H1 (cell line): ENCODE measurements around the gene ACKR2. TPM values are rescaled to one million over a fixed set of nuclear protein-coding genes. Genes with fewer than 3 reads are reported as not detected.
A peak's percentile ranks its signal among the peaks of the same experiment; 100 is the strongest.

Experiments used
- CTCF ChIA-PET: fragments of 300-600 bp; sonication (Branson Sonifier 250); formaldehyde crosslinking; loops from one replicate; lab custom pipeline; 2021; ENCODE audit not compliant: partially characterized antibody; lab: Charles Lee
- POLR2A ChIA-PET: fragments of 300-600 bp; sonication (Branson Sonifier 250); formaldehyde crosslinking; loops from one replicate; lab custom pipeline; 2021; ENCODE audit warnings: inconsistent platforms; ENCODE audit not compliant: partially characterized antibody; lab: Charles Lee
- DNase-seq, 2 experiments: peaks; one replicate each; pipeline versions ENCODE4 v3.0.0 to v3.0.0-alpha.2; 2010 to 2022; ENCODE audit warnings: low spot score in 2 of 2, low read depth in 1 of 2, mixed read lengths in 1 of 2
- FAIRE-seq: peaks from 2 replicates; lab custom pipeline; 2011; peaks lifted over from hg19 to GRCh38; lab: Jason Lieb, UNC
- H2AFZ ChIP-seq: 2 replicates; pipeline ENCODE4 v1.8.1; 2012; ENCODE audit warnings: low read length, inconsistent platforms
- H2AK5ac ChIP-seq: 2 replicates; pipeline ENCODE4 v1.6.1; 2013; ENCODE audit warnings: low read depth, low read length
- H2BK120ac ChIP-seq: replicated peaks from 2 replicates; pipeline ENCODE3; 2013; ENCODE audit warnings: low read depth, low read length, inconsistent platforms
- H2BK12ac ChIP-seq: 2 replicates; pipeline ENCODE4 v1.6.1; 2013; ENCODE audit warnings: low read depth, low read length
- H2BK15ac ChIP-seq: 2 replicates; pipeline ENCODE4 v1.6.1; 2013; ENCODE audit warnings: low read length
- H2BK20ac ChIP-seq: 2 replicates; pipeline ENCODE4 v1.6.1; 2013; ENCODE audit warnings: low read length
- H2BK5ac ChIP-seq: 2 replicates; pipeline ENCODE4 v1.6.1; 2013; ENCODE audit warnings: low read depth, low read length
- H3K14ac ChIP-seq: 2 replicates; pipeline ENCODE4 v1.6.1; 2013; ENCODE audit warnings: inconsistent platforms; ENCODE audit not compliant: insufficient read length
- H3K18ac ChIP-seq: 2 replicates; pipeline ENCODE4 v1.6.1; 2013; ENCODE audit warnings: low read length; ENCODE audit errors: extremely low read depth
- H3K23ac ChIP-seq: 2 replicates; pipeline ENCODE4 v1.6.1; 2013; ENCODE audit warnings: inconsistent platforms; ENCODE audit not compliant: insufficient read length
- H3K23me2 ChIP-seq: 2 replicates; pipeline ENCODE4 v1.6.1; 2013; ENCODE audit warnings: low read depth, low read length
- H3K27ac ChIP-seq: 2 replicates; pipeline ENCODE4 v1.6.1; 2011; ENCODE audit warnings: low read depth, low read length, inconsistent platforms
- H3K27me3 ChIP-seq, 4 experiments: replicated peaks in 1 of 4; 1 replicate in 1 of 4; 2 replicates in 3 of 4; pipeline versions ENCODE4 v1.6.1 to v1.8.1; 2011 to 2013; ENCODE audit warnings: low read length in 3 of 4, mild to moderate bottlenecking in 3 of 4, inconsistent platforms in 2 of 4, mixed read lengths in 2 of 4, moderate library complexity in 1 of 4; ENCODE audit not compliant: control insufficient read depth in 3 of 4, insufficient read depth in 3 of 4; ENCODE audit errors: extremely low read depth in 1 of 4
- H3K36me3 ChIP-seq, 4 experiments: 2 replicates each; pipeline versions ENCODE4 v1.6.1 to v1.8.1; 2011 to 2013; ENCODE audit warnings: mild to moderate bottlenecking in 4 of 4, low read length in 3 of 4, moderate library complexity in 2 of 4, control low read depth in 1 of 4, inconsistent platforms in 1 of 4; ENCODE audit not compliant: insufficient read depth in 4 of 4, control insufficient read depth in 2 of 4
- H3K4ac ChIP-seq: replicated peaks from 2 replicates; pipeline ENCODE3; 2013; ENCODE audit warnings: low read length, low read depth, mixed read lengths, inconsistent platforms; ENCODE audit not compliant: insufficient read length
- H3K4me1 ChIP-seq, 4 experiments: replicated peaks in 1 of 4; 1 replicate in 1 of 4; 2 replicates in 3 of 4; pipeline versions ENCODE4 v1.6.1 to v1.8.1; 2011 to 2013; ENCODE audit warnings: low read length in 3 of 4, inconsistent platforms in 2 of 4, mixed read lengths in 1 of 4; ENCODE audit not compliant: insufficient read depth in 4 of 4, control insufficient read depth in 3 of 4
- H3K4me2 ChIP-seq, 2 experiments: 2 replicates each; pipeline versions ENCODE4 v1.6.1 to v1.8.1; 2011 to 2013; ENCODE audit warnings: low read depth in 2 of 2, low read length in 2 of 2, control low read depth in 1 of 2, inconsistent platforms in 1 of 2, mild to moderate bottlenecking in 1 of 2; ENCODE audit not compliant: insufficient read depth in 1 of 2
- H3K4me3 ChIP-seq, 4 experiments: fragments of 200-600, 300-600 bp in 1 of 4; sonication (generic), shearing (Covaris generic), sonication (Bioruptor Twin) in 1 of 4; 2 replicates each; pipeline versions ENCODE4 v1.5.1 to v1.8.1; 2011 to 2016; ENCODE audit warnings: low read length in 4 of 4, low read depth in 3 of 4, control low read depth in 2 of 4, inconsistent platforms in 2 of 4, mild to moderate bottlenecking in 2 of 4, mixed read lengths in 1 of 4, moderate library complexity in 1 of 4; ENCODE audit not compliant: insufficient read depth in 2 of 4; ENCODE audit errors: extremely low read depth in 1 of 4
- H3K56ac ChIP-seq: replicated peaks from 2 replicates; pipeline ENCODE3; 2013; ENCODE audit warnings: low read depth, mild to moderate bottlenecking, mixed read lengths, low read length, inconsistent platforms; ENCODE audit not compliant: insufficient read length
- H3K79me1 ChIP-seq: 2 replicates; pipeline ENCODE4 v1.6.1; 2013; ENCODE audit warnings: low read depth, low read length, control low read depth
- H3K79me2 ChIP-seq, 2 experiments: 2 replicates each; pipeline versions ENCODE4 v1.6.1 to v1.8.1; 2012 to 2013; ENCODE audit warnings: low read length in 2 of 2, mild to moderate bottlenecking in 2 of 2, inconsistent platforms in 1 of 2; ENCODE audit not compliant: insufficient read depth in 2 of 2, control insufficient read depth in 1 of 2
- H3K9ac ChIP-seq, 4 experiments: replicated peaks in 1 of 4; 1 replicate in 1 of 4; 2 replicates in 3 of 4; pipeline versions ENCODE4 v1.6.1 to v1.8.1; 2011 to 2013; ENCODE audit warnings: low read depth in 3 of 4, low read length in 3 of 4, control low read depth in 2 of 4, mild to moderate bottlenecking in 2 of 4, moderate library complexity in 2 of 4, inconsistent platforms in 1 of 4; ENCODE audit errors: extremely low read depth in 1 of 4
- H3K9me3 ChIP-seq, 2 experiments: 2 replicates each; pipeline versions ENCODE4 v1.6.1 to v1.8.1; 2012 to 2013; ENCODE audit warnings: mild to moderate bottlenecking in 2 of 2, moderate library complexity in 2 of 2, control low read depth in 1 of 2, inconsistent platforms in 1 of 2, low read depth in 1 of 2, low read length in 1 of 2, mixed read lengths in 1 of 2; ENCODE audit not compliant: insufficient read depth in 2 of 2
- H4K20me1 ChIP-seq, 2 experiments: replicated peaks in 1 of 2; 2 replicates each; pipeline versions ENCODE3 to v1.8.1; 2011 to 2013; ENCODE audit warnings: inconsistent platforms in 2 of 2, low read length in 2 of 2, mild to moderate bottlenecking in 1 of 2; ENCODE audit not compliant: insufficient read depth in 2 of 2, control insufficient read depth in 1 of 2
- H4K5ac ChIP-seq: 2 replicates; pipeline ENCODE4 v1.6.1; 2013; ENCODE audit warnings: low read length, low read depth, mixed read lengths, inconsistent platforms; ENCODE audit not compliant: insufficient read length
- H4K8ac ChIP-seq: 2 replicates; pipeline ENCODE4 v1.8.0; 2013; ENCODE audit warnings: mild to moderate bottlenecking, moderate library complexity, low read length, inconsistent platforms; ENCODE audit not compliant: insufficient read depth; ENCODE audit errors: extremely low read depth
- H4K91ac ChIP-seq: replicated peaks from 2 replicates; pipeline ENCODE3; 2013; ENCODE audit warnings: low read length, mixed read lengths, inconsistent platforms; ENCODE audit not compliant: insufficient read length
- BACH1 ChIP-seq: IDR thresholded peaks from 2 replicates; pipeline ENCODE4 v1.6.1; 2012; ENCODE audit warnings: low read length, improper control_type of control experiment
- CREB1 ChIP-seq: IDR thresholded peaks from 2 replicates; pipeline ENCODE4 v1.6.1; 2012; ENCODE audit warnings: inconsistent platforms
- GTF2F1 ChIP-seq: IDR thresholded peaks from 2 replicates; pipeline ENCODE4 v1.6.1; 2012; ENCODE audit warnings: low read depth, low read length, improper control_type of control experiment, borderline replicate concordance
- JUN ChIP-seq: IDR thresholded peaks from 2 replicates; pipeline ENCODE4 v1.6.1; 2011; ENCODE audit warnings: low read depth, mild to moderate bottlenecking, improper control_type of control experiment, low read length
- JUND ChIP-seq: IDR thresholded peaks from 2 replicates; pipeline ENCODE4 v1.6.1; 2011; ENCODE audit warnings: mild to moderate bottlenecking, improper control_type of control experiment, low read length
- KDM1A ChIP-seq: fragments of 200-600, 300-600 bp; sonication (generic); IDR thresholded peaks from 2 replicates; pipeline ENCODE4 v1.7.1; 2016; ENCODE audit warnings: mild to moderate bottlenecking, low read length, borderline replicate concordance
- MAFK ChIP-seq: IDR thresholded peaks from 2 replicates; pipeline ENCODE4 v1.6.1; 2012; ENCODE audit warnings: low read depth, mild to moderate bottlenecking, improper control_type of control experiment, low read length
- RAD21 ChIP-seq, 2 experiments: IDR thresholded peaks in 1 of 2; conservative IDR thresholded peaks in 1 of 2; 2 replicates each; pipeline ENCODE4 v1.6.1; 2011; ENCODE audit warnings: low read depth in 2 of 2, low read length in 2 of 2, improper control_type of control experiment in 1 of 2, inconsistent platforms in 1 of 2, mild to moderate bottlenecking in 1 of 2, moderate library complexity in 1 of 2
- SIRT6 ChIP-seq: IDR thresholded peaks from one replicate; pipeline ENCODE4 v1.7.1; 2012; ENCODE audit warnings: low read length, inconsistent platforms
- WGBS, 2 experiments: shearing (Covaris generic) in 1 of 2; methylation state at CpG; one replicate each; pipeline versions ENCODE4 v1.1.6 to v1.1.7; 2013 to 2015; ENCODE audit warnings: low lambda C conversion rate in 2 of 2, mixed read lengths in 2 of 2, inconsistent platforms in 1 of 2, low coverage in 1 of 2, missing lambda C conversion rate in 1 of 2; ENCODE audit not compliant: insufficient replicate concordance in 2 of 2, insufficient coverage in 1 of 2, insufficient read length in 1 of 2; ENCODE audit errors: extremely low coverage in 1 of 2, missing lambda C conversion rate in 1 of 2; 5-methylcytosine and 5-hydroxymethylcytosine counted together
- polyA plus RNA-seq, 7 experiments: library from polyadenylated mRNA; depleted of rRNA in 3 of 7; stranded (reverse) in 5 of 7; unstranded in 2 of 7; fragments of >200 nt in 5 of 7; fragments of 200-250 nt in 2 of 7; gene quantifications; 1 replicate in 5 of 7; 2 replicates in 1 of 7; 4 replicates in 1 of 7; pipeline versions ENCODE4 v1.2.1 to v1.2.3, GENCODE V29; 2011 to 2013; ENCODE audit warnings: missing spikeins in 2 of 7, mixed read lengths in 2 of 7
- total RNA-seq: library from RNA; stranded (reverse); fragmentation: NEBNext Ultra II Directional; extraction: Animal tissue kit (Norgen Biotek cat#: 25700); gene quantifications from 2 replicates; pipeline ENCODE4 v1.2.1, GENCODE V29; 2021
- TF ChIP-seq, protein P1 (sequence below): IDR thresholded peaks from 2 replicates; pipeline ENCODE4 v1.6.1; 2012; ENCODE audit warnings: inconsistent platforms
- TF ChIP-seq, protein P2 (sequence below): IDR thresholded peaks from 2 replicates; pipeline ENCODE4 v1.6.1; 2011; ENCODE audit warnings: low read length, improper control_type of control experiment

ACKR2 gene
- total and polyA plus RNA-seq, 2 of the 8 experiments (the other 6 are each of a cell fraction or from before 2014, with no cell fraction given) = 0.09 to 0.12 TPM

- no peak for DNase-seq
- Histone ChIP-seq H2BK5ac (no peak overlapping the region), H2BK120ac (no peak overlapping the region), H2BK20ac (no peak overlapping the region), H3K9ac (no peak overlapping the region; a peak in 1 of 7 replicates), H3K4me3 (0 out of 8 replicates have a peak overlapping the region, but pooled peaks of 1 of the 4 experiments have one; percentile 14), H2AK5ac (no peak overlapping the region), H3K36me3 (peaks cover 3 to 15% (median 9%) of the 10 kb centered on the region in 4 experiments; a peak in 5 of 8 replicates), H4K20me1 (no peaks in the 10 kb centered on the region), H2BK15ac (no peak overlapping the region), H3K56ac (no peak overlapping the region), H3K9me3 (no peaks in the 10 kb centered on the region), H3K14ac (no peak overlapping the region), H2AFZ (no peak overlapping the region), H3K79me2 (peaks cover 0 to 53% of the 10 kb centered on the region in 2 experiments; a peak in 3 of 4 replicates), H4K91ac (no peak overlapping the region), H3K23ac (no peak overlapping the region), H4K8ac (no peak overlapping the region), H4K5ac (no peak overlapping the region), H3K23me2 (no peaks in the 10 kb centered on the region), H3K27me3 (no peaks in the 10 kb centered on the region), H3K4me1 (peaks cover 0 to 14% (median 3%) of the 10 kb centered on the region in 4 experiments; a peak in 4 of 7 replicates), H3K27ac (no peak overlapping the region), H3K79me1 (no peaks in the 10 kb centered on the region; the same call in 1 of the 2 replicates), H3K4me2 (peak overlapping the region; percentile 1 to 42; a peak in 2 of 4 replicates), H2BK12ac (no peak overlapping the region), H3K4ac (no peak overlapping the region), H3K18ac (no peak overlapping the region)
- TF ChIP-seq JUND (no peak), SIRT6 (no peak), CREB1 (no peak), KDM1A (no peak), RAD21 (IDR thresholded peaks at IDR 0.05 in 1 of 2, conservative IDR thresholded peaks at IDR 0.05 in 1 of 2; ENCODE audit: low read depth in 2 of 2, low read length in 2 of 2) (no peak), MAFK (peak; percentile 57; the same call in 1 of the 2 replicates), BACH1 (peak; percentile 43; the same call in 1 of the 2 replicates), JUN (no peak), GTF2F1 (no peak)
- TF ChIP-seq, protein P1, sequence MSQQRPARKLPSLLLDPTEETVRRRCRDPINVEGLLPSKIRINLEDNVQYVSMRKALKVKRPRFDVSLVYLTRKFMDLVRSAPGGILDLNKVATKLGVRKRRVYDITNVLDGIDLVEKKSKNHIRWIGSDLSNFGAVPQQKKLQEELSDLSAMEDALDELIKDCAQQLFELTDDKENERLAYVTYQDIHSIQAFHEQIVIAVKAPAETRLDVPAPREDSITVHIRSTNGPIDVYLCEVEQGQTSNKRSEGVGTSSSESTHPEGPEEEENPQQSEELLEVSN = no peak
- TF ChIP-seq, protein P2, sequence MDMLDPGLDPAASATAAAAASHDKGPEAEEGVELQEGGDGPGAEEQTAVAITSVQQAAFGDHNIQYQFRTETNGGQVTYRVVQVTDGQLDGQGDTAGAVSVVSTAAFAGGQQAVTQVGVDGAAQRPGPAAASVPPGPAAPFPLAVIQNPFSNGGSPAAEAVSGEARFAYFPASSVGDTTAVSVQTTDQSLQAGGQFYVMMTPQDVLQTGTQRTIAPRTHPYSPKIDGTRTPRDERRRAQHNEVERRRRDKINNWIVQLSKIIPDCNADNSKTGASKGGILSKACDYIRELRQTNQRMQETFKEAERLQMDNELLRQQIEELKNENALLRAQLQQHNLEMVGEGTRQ = no peak
- peak; percentile 48 for FAIRE-seq
- CTCF ChIA-PET = interaction anchor here (0.6 to 3.0 kb wide), 7 partner anchors 9 to 357 kb away, joined by 3 to 13 read pairs (median 4); no protein-coding TSS in a partner anchor
- 65% methylated on average over 4 of the region's 5 CpGs; no CpG with 5 or more reads in 1 of the 2 experiments for WGBS, 2 experiments
- POLR2A ChIA-PET = interaction anchor here (1.0 to 4.4 kb wide), 4 partner anchors 8 to 22 kb away, joined by 3 to 19 read pairs (median 3); partner anchors contain the start of gene HIGD1A
These were observed 12.8 kb upstream of the ACKR2 start for GRCh38 chr3:42796332-42796885.
